GM12892 (cell line): ENCODE results near the gene DICER1.

Experiments used
- DNase-seq: peaks from one replicate; pipeline ENCODE4 v3.0.0; 2011; ENCODE audit not compliant: insufficient read length
- FAIRE-seq: peaks from 2 replicates; lab custom pipeline; 2011; peaks lifted over from hg19 to GRCh38; lab: Jason Lieb, UNC
- POLR2A ChIP-seq: IDR thresholded peaks from 2 replicates; pipeline ENCODE4 v1.6.1; 2011; ENCODE audit warnings: low read depth, low read length, control low read depth
- POLR2AphosphoS5 ChIP-seq: IDR thresholded peaks from 2 replicates; pipeline ENCODE4 v1.6.1; 2011; ENCODE audit warnings: low read depth, low read length, control low read depth
- TAF1 ChIP-seq: IDR thresholded peaks from 2 replicates; pipeline ENCODE4 v1.6.1; 2011; ENCODE audit warnings: low read depth, mild to moderate bottlenecking, control low read depth, low read length, borderline replicate concordance

Gene DICER1

GRCh38 chr14:95193081-95193480, 35.8 kb upstream of the DICER1 start:
- TF ChIP-seq POLR2A = no peak
- TF ChIP-seq POLR2AphosphoS5 = no peak
- TF ChIP-seq TAF1 = no peak
- no peak for FAIRE-seq
- DNase-seq = no peak

- DNase-seq = no peak
- FAIRE-seq = no peak
- TF ChIP-seq POLR2A = no peak
- no peak for TF ChIP-seq POLR2AphosphoS5
- TF ChIP-seq TAF1 = no peak
Measured at GRCh38 chr14:95192311-95192710, 35.0 kb upstream of the DICER1 start.

GRCh38 chr14:95191445-95192199, 34.3 kb upstream of the DICER1 start:
- FAIRE-seq (no peak), DNase-seq (no peak)
- TF ChIP-seq POLR2A = no peak
- TF ChIP-seq TAF1 = no peak
- no peak for TF ChIP-seq POLR2AphosphoS5

- FAIRE-seq = no peak
- no peak for DNase-seq
- TF ChIP-seq POLR2A (no peak), POLR2AphosphoS5 (no peak), TAF1 (no peak)
Measured at GRCh38 chr14:95190857-95191256, 33.5 kb upstream of the DICER1 start.

GRCh38 chr14:95190346-95190840, 33.1 kb upstream of the DICER1 start:
- TF ChIP-seq POLR2AphosphoS5 (no peak), TAF1 (no peak), POLR2A (no peak)
- FAIRE-seq (no peak), DNase-seq (no peak)

GRCh38 chr14:95189367-95190132, 32.2 kb upstream of the DICER1 start:
- DNase-seq (no peak), FAIRE-seq (no peak)
- TF ChIP-seq TAF1 = no peak
- TF ChIP-seq POLR2AphosphoS5 = no peak
- no peak for TF ChIP-seq POLR2A

- no peak for TF ChIP-seq POLR2AphosphoS5
- no peak for TF ChIP-seq POLR2A
- no peak for TF ChIP-seq TAF1
- DNase-seq = no peak
- FAIRE-seq = no peak
Measured at GRCh38 chr14:95188380-95188779, 31.1 kb upstream of the DICER1 start.

GRCh38 chr14:95185767-95186392, 28.6 kb upstream of the DICER1 start:
- DNase-seq (no peak), FAIRE-seq (no peak)
- TF ChIP-seq TAF1 (no peak), POLR2AphosphoS5 (no peak), POLR2A (0 out of 2 replicates have a peak, but pooled peaks have one; percentile 27)

GRCh38 chr14:95185033-95185766, 27.9 kb upstream of the DICER1 start:
- FAIRE-seq = peak; percentile 30

GRCh38 chr14:95184413-95184790, 27.1 kb upstream of the DICER1 start:
- DNase-seq (no peak), FAIRE-seq (no peak)
- no peak for TF ChIP-seq POLR2AphosphoS5
- no peak for TF ChIP-seq POLR2A
- no peak for TF ChIP-seq TAF1

More at GRCh38 chr14:95185033-95185766, 27.9 kb upstream of the DICER1 start:
- TF ChIP-seq TAF1 = no peak
- TF ChIP-seq POLR2AphosphoS5 = no peak
- no peak for TF ChIP-seq POLR2A
- DNase-seq = no peak
